Astrocyte (in vitro differentiated cells and primary cell): Measurements from ENCODE around the gene ABO.

Experiments
- CTCF ChIP-seq: IDR thresholded peaks from 2 replicates; pipeline ENCODE4 v1.5.1; 2011; ENCODE audit warnings: low read depth, mild to moderate bottlenecking, inconsistent platforms, low read length, moderate library complexity; ENCODE audit not compliant: insufficient read depth
- EZH2 ChIP-seq: IDR thresholded peaks from 2 replicates; pipeline ENCODE4 v1.6.1; 2012; ENCODE audit warnings: mild to moderate bottlenecking, low read length, inconsistent platforms; ENCODE audit not compliant: insufficient read depth

- TF ChIP-seq EZH2 (no peak), CTCF (no peak)
These were observed 22.5 kb downstream of the ABO start for GRCh38 chr9:133252301-133253020.
